ENCODE data around the gene MRPL44. TPM values are rescaled to one million over a fixed set of nuclear protein-coding genes. Genes with fewer than 3 reads are reported as not detected.

The MRPL44 gene
- total RNA-seq, 1 donor from 2014 or later: 70.8 TPM

DNA sequence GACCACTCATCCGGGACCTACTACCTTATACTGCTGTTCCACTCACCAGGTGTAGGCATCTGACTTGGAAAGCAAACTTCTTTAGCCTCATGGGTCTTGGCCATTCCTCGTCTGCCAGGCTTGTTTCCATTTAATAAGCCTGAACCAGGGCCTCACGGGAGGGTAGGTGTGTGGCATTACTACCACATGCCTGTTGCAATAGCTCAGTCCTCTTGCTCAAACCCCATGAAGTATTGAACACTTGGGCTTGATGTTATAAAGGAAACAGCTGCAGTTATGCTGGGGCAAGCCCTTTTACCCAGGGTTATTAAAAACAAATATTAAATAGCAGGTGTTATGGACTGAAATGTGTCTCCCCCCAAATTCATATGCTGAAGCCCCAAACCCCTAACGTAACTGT is 21.2 kb downstream of the MRPL44 start:
- Histone ChIP-seq H3K36me3 (no peaks in the 10 kb centered on the region), H3K27ac (no peak overlapping the region), H3K9me3 (ENCODE audit: low read depth) (no peaks in the 10 kb centered on the region), H4K20me1 (ENCODE audit: low read depth) (no peaks in the 10 kb centered on the region), H2AFZ (replicated peaks) (no peak overlapping the region), H3K9ac (no peak overlapping the region), H3K79me2 (ENCODE audit: low read depth) (no peaks in the 10 kb centered on the region), H3F3A (ENCODE audit: low read depth) (no peaks in the 10 kb centered on the region), H3K4me1 (no peaks in the 10 kb centered on the region), H3K4me2 (no peak overlapping the region), H3K4me3 (no peak overlapping the region), H3K27me3 (no peaks in the 10 kb centered on the region)
- no peak overlapping the region for H3K4me3 Mint-ChIP-seq
- TF ChIP-seq EZH2phosphoT487 (IDR thresholded peaks at IDR 0.05): no peak
- TF ChIP-seq EZH2 (IDR thresholded peaks at IDR 0.05): no peak
- no peak for TF ChIP-seq CTCF (IDR thresholded peaks at IDR 0.05)
- H3K27ac Mint-ChIP-seq: no peak overlapping the region
- no peaks in the 10 kb centered on the region for H3K4me1 Mint-ChIP-seq
- H3K9me3 Mint-ChIP-seq: no peaks in the 10 kb centered on the region
- no peaks in the 10 kb centered on the region for H3K36me3 Mint-ChIP-seq
- H3K27me3 Mint-ChIP-seq (ENCODE audit: insufficient read depth, low read depth): peaks cover 2% of the 10 kb centered on the region
- DNase-seq (ENCODE audit: low spot score): no peak

GRCh38 chr2:223979730-223980396 is 22.6 kb downstream of the MRPL44 start:
- Mint-ChIP-seq H3K27me3 (ENCODE audit: insufficient read depth, low read depth) (peaks cover 2% of the 10 kb centered on the region), H3K36me3 (peaks cover 5% of the 10 kb centered on the region), H3K4me1 (no peaks in the 10 kb centered on the region), H3K9me3 (no peaks in the 10 kb centered on the region), H3K27ac (no peak overlapping the region), H3K4me3 (no peak overlapping the region)
- Histone ChIP-seq H3K27me3 (no peaks in the 10 kb centered on the region), H3K4me3 (no peak overlapping the region), H2AFZ (replicated peaks) (no peak overlapping the region), H3K79me2 (ENCODE audit: low read depth) (no peaks in the 10 kb centered on the region), H3K36me3 (no peaks in the 10 kb centered on the region), H3K9ac (no peak overlapping the region), H4K20me1 (ENCODE audit: low read depth) (no peaks in the 10 kb centered on the region), H3K4me1 (no peaks in the 10 kb centered on the region), H3K9me3 (ENCODE audit: low read depth) (no peaks in the 10 kb centered on the region), H3F3A (ENCODE audit: low read depth) (no peaks in the 10 kb centered on the region), H3K4me2 (no peak overlapping the region), H3K27ac (no peak overlapping the region)
- TF ChIP-seq CTCF (IDR thresholded peaks at IDR 0.05) (no peak), EZH2 (IDR thresholded peaks at IDR 0.05) (no peak), EZH2phosphoT487 (IDR thresholded peaks at IDR 0.05) (no peak)
- DNase-seq (ENCODE audit: low spot score): no peak

GRCh38 chr2:223980397-223980735 is 23.1 kb downstream of the MRPL44 start:
- no peaks in the 10 kb centered on the region for H3K4me1 ChIP-seq
- TF ChIP-seq EZH2 (IDR thresholded peaks at IDR 0.05) (no peak), EZH2phosphoT487 (IDR thresholded peaks at IDR 0.05) (no peak), CTCF (IDR thresholded peaks at IDR 0.05) (no peak)
- no peaks in the 10 kb centered on the region for H3F3A ChIP-seq (ENCODE audit: low read depth)
- no peaks in the 10 kb centered on the region for H3K79me2 ChIP-seq (ENCODE audit: low read depth)
- peaks cover 5% of the 10 kb centered on the region for H3K36me3 Mint-ChIP-seq
- no peak overlapping the region for H3K4me3 ChIP-seq
- H3K27me3 Mint-ChIP-seq (ENCODE audit: insufficient read depth, low read depth): peaks cover 2% of the 10 kb centered on the region
- no peaks in the 10 kb centered on the region for H3K27me3 ChIP-seq
- H2AFZ ChIP-seq (replicated peaks): no peak overlapping the region
- H4K20me1 ChIP-seq (ENCODE audit: low read depth): no peaks in the 10 kb centered on the region
- H3K4me3 Mint-ChIP-seq: no peak overlapping the region
- no peak overlapping the region for H3K9ac ChIP-seq
- H3K36me3 ChIP-seq: no peaks in the 10 kb centered on the region
- no peak overlapping the region for H3K27ac Mint-ChIP-seq
- H3K27ac ChIP-seq: no peak overlapping the region
- no peaks in the 10 kb centered on the region for H3K9me3 ChIP-seq (ENCODE audit: low read depth)
- no peaks in the 10 kb centered on the region for H3K9me3 Mint-ChIP-seq
- H3K4me2 ChIP-seq: no peak overlapping the region
- DNase-seq (ENCODE audit: low spot score): no peak
- no peaks in the 10 kb centered on the region for H3K4me1 Mint-ChIP-seq
